GM21528 (cell line): ENCODE results near the gene MRAS.
"Not testable (repeated sequence)": the region's sequence is repeated elsewhere in the genome, so short reads cannot be mapped to it uniquely, and the experiment has no call there.

ENCODE experiments used
- ATAC-seq: cut with Tn5 transposase; IDR thresholded peaks from one replicate; pipeline ENCODE4 v1.9.1; 2021; ENCODE audit warnings: mild to moderate bottlenecking, moderate library complexity; ENCODE audit not compliant: unreplicated experiment, low FRiP score

MRAS gene

DNA sequence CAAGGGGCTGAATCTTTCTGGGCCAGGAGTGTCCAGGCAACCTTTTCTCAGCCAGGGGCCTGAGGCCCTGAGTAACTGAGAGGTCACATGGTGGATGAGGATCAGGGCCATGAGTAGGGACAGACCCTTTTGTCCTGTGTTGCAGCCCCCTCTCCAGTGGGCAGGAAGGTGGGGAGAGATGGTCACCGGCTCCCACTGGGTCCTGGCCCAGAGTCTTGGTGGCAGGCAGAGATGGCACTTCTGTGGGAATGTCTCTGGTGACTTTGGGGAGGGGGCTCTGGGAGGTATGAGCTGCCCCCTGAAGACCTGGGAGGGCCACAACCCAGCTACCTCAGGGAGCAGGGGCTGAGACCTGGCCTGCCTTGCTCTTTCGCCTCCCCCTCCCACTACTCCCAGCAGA is 92.9 kb downstream of the MRAS start:
- ATAC-seq = no peak

DNA sequence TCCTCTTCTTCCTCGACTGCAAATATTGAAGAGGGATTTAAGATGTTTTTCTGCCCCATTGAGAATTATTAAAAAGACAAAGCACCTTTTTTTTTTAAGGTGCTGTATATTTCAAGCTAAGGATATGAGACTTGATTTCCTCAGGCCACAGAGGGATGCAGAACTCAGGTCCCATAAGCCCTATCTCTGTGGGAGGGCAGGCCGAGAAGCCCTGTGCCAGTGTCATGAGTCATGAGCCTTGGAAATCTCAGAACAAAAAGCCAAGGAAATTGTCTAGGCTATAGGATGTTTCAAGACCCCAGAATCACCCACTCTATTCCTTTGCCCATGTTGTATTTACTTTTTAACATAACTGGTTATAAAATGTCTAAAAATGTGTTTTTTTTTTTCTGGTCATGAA is 93.4 kb downstream of the MRAS start:
- ATAC-seq = no peak

DNA sequence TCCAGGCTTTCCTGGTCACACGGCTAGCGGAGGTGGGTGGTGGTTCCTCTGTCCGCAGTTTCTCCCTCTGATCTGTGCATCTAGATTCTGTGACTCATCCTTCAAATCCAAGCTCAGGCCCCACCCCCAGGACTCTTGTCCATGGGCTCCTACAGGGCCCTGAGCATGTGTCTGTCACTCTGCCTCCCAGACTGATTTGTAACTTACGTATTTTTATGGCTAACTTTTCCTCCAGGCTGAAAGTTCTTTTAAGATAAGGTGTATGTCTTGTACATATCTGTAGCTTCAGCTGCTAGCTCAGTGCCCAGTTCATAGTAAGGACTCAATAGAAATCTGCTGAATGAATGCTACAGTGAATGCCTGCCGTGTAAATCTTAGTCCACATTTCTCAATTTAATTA is 94.1 kb downstream of the MRAS start:
- no peak for ATAC-seq

DNA sequence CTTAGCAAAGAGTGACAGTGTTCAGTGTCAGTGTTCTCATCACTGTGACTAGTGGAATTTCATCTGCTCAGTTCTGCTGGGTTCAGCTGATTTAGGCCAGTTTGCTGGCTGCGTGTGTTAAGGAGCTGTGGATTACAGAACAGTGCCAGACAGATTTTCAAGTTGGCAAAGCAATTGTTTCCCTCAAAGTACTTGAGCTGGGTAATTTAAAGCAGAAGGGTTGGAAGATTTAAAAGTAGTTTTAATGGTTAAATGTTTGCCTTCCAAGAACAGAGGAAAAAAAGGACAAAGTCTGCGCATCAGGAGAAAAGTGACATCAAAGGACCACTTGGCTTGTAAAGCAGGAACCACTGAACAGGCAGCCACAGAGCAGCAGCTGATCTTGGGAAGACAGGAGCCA is 94.7 kb downstream of the MRAS start:
- ATAC-seq = no peak

DNA sequence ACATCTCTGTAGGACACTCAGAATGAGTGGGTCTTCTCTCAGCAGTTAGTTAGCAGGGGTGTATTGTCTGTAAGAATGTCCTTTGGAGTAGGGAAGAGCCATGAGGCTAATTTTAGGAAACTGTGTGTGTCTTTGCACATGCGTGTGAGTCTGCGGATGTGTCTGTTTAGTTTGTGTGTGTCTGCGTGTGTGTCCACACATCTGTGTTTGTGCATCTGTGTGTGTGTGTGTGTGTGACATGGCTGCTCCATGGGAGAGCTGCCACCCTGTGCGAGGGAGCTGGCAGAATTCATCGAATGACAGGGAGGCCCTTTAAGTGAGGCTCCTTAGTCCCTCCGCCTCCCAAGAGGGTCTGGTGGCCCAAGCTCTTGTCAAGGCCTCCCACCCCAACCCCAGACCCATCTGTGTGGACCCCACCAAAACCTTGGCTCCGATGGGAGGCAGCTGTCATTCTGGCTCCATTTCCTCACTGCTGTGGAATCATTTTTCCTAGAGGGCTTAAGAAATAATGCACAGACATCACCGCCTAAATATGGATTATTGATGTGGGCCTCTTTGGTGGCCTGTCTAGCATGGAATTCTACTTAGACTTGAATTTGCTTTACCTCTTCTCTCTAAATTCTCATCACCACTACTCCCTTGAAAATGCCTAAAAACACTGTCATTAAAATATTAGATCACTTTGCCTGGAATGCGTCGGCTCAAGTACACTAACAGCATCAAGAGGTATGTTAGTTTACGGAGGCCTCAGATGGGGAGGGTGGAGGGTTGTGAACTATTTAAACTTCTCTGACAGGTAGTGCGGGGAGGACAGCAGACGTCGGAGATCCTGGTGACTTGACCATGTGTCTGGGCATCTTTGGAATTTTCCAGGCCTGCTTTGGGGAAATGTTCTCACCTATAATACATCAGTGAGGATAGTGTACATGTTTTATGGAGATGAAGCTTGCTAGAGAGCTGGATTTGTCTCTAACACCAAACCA is 95.4 kb downstream of the MRAS start:
- ATAC-seq = no peak

DNA sequence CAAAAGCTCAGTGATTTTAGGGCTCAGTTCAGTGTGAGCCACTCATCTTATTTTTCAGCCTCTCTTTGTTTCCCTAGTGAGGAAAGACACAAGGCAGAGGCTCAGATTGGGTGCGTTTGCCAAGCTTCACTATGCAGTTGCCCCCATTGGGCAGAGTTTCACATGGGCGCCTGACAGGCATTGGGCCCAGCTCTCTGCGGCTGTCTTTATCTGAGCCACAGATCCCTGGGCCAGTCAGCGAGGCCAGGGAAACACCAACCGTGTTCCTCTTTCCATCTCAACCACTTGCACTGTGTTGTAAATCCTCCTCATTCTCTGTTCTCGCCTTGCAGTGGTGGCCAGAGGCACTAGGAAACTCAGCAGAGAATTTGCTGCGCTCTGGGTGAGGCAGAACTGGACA is 96.9 kb downstream of the MRAS start:
- no peak for ATAC-seq

DNA sequence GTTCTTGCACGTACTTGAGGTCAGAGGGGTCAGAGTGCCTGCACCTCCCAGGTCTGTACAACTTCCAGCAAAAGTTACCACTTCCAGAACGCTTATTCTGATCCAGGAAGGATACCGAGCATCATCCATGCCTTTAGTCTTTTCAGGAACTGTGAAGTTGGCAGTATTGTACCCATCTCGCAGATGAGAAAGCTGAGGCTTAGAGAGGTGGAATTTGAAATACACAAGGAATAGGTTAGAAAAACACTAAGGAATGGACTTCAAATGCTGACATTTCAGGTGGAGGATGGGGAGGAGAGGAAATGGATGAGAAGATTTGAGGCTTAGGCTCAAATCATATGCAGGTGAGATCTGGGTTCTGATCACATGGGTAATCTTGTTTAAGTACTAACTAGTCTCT is 97.3 kb downstream of the MRAS start:
- ATAC-seq = no peak

DNA sequence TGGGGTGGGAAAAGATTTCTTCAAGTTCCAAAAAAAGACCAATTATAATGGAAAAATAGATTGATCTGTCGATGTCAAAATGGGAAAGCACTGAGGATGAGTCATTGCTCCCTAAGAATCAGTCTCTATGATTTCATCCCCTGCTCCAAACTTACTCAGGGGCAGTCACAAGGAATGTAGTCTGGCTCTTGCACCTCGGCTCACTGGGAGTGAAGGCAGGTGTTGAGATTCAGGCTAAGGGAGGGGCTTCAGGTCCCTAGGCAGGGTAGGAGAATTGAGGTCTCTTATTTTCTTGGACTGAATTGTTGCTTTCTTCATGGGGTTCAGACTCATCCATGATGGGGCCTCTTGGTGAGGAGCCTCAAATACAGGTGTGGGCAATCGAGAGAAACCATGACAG is 100.3 kb downstream of the MRAS start:
- no peak for ATAC-seq

DNA sequence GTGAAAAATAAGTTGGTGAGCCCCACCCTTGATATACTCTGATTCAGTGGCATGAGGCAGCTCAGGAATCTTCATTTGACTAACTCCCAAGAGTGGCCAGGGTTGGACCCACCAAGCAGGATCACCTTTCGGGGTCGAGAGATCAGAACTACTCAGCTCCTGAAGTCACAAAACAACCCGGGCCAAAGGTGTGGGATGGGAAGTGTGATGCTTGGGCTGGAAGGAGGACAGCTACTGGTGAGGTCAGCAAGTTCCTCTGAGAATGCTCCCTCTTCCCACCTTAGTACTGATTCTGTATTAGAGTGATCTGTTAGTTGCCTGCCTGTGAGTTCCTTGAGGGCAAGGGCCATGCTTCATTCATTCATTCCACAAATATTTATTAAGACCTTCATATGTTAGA is 101.1 kb downstream of the MRAS start:
- ATAC-seq = no peak

DNA sequence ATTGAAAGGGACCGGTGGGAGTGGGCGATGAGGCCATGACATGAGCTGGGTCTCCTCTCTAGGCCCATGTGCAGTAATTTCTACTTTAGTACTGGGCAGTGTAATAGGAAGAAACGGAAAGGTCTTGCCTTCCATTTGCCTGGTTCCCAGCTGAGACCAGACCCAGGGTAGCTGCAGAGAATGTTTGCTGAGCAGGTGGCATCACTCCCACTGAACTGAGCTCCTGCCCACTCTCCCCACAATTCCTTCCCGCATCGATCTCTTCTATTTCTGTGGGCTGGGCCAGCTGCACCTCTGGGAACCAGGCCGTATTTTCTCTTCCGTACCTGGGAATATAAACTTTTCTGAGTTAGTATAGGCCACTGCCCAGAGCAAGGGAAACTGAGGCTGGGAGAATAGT is 101.8 kb downstream of the MRAS start:
- ATAC-seq = no peak

DNA sequence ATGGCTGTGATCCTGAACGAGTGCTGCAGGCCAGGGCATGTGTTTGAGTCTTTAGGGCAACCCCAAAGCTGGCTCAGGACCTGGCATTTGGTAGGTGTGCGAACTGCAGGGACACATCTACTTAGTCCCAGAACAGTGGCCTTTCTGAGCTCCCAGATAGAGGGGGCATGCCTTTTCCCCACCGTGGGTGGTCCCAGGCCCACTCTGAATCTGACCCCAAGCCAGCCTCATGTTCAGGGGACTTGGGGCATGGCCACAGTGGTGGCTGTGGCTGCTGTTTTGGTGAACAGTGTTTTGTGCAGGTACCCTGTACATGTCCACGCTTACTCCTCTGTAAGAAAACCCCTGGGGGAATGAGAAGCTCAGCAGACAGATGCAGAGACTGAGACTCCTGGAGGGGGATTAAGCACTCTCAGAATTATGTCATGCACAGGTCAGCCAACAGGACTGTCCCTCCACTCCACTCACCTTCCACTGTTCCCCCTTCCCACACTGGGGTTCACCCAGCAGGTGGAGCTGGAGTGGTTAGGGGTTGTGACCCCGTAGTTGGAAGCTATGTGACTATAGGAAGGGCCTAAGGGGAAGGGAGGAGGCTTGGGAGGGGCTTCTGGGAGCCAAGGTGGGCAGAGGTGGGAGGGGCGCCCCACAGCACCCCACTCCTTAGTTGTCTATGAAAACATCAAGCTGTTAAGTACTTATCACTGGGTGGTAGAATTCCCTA is 102.5 kb downstream of the MRAS start:
- ATAC-seq = no peak

DNA sequence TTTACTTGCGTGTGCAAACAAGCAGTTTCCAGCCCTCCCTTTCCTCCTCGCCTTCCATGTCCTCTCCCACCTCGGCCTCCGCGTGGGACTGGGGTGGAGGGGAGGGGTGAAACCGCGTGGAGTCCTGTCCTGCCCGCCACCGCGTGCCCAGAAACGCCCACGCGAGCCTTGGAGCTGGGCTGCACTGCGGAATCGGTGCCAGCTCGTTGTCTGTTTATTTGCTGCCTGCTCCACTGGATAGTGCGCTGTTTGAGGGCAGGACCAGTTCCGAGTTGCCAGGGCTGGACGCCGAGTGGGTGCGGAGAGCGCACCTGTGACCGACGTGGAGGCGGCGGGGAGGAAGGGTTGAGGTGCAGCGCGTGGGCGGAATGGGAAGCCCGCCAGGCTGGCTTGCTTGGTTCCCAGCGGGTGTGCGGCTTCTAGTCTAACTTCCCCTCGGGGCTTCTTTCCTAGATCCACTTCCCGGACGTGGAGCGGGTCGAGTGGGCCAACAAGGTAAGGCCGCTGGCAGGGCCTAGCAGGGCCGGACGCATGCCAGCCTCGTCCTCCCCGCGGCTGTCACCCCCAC is 103.3 kb downstream of the MRAS start:
- ATAC-seq = no peak

DNA sequence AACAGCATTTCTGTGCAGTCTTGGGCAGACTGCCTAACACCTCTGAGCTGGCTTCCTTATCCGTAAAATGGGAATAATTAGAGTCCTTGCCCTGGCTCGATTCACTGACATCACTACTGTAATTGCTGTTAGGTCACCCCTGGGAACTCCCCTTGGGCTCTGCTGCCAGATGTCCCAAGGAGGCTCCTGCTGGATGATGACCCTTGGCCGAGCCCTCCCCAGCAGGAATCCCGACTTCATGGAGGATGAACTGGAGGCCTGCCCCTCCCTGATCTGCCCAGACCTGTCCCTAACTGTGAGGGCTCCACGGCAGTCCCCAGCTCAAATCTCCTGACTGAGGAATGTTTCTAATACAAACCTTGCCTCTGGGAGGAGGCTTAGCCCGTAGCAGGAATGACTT is 104.1 kb downstream of the MRAS start:
- no peak for ATAC-seq

DNA sequence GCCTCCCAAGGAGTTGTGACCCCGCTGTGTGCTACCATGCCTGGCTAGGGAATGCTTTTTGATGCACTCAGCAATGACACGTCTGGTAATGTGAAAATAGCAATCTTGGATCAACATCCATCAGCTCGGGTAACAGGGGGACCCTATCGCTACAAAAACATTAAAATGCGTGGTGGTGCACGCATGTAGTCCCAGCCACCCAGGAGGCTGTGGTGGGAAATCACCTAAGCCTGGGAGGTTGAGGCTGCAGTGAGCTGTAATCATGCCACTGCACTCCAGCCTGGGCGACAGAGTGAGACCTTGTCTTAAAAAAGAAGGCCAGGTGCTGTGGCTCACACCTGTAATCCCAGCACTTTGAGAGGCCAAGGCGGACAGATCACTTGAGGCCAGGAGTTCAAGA is 105.6 kb downstream of the MRAS start:
- ATAC-seq = not testable (repeated sequence)
